ENCODE data around the gene ANG.
"Not testable (repeated sequence)": the region's sequence is repeated elsewhere in the genome, so short reads cannot be mapped to it uniquely, and the experiment has no call there.

Gene ANG

GRCh38 chr14:20726531-20726930 is 38.0 kb downstream of the ANG start:
- DNase-seq (ENCODE audit: low spot score) = no peak
- TF ChIP-seq CTCF (IDR thresholded peaks at IDR 0.05) = no peak
- H3K4me3 ChIP-seq = no peak overlapping the region
- H3K27ac ChIP-seq = peak overlapping the region in 1 of 2 donors; percentile 34

GRCh38 chr14:20730891-20731290 is 42.3 kb downstream of the ANG start:
- TF ChIP-seq CTCF (IDR thresholded peaks at IDR 0.05) = no peak
- DNase-seq (ENCODE audit: low spot score) = no peak
- Histone ChIP-seq H3K4me3 (no peak overlapping the region), H3K27ac (no peak overlapping the region)

GRCh38 chr14:20732477-20732876 is 43.9 kb downstream of the ANG start:
- TF ChIP-seq CTCF (IDR thresholded peaks at IDR 0.05) = no peak
- H3K4me3 ChIP-seq = no peak overlapping the region
- H3K27ac ChIP-seq = peak overlapping the region in 1 of 2 donors; percentile 37
- no peak for DNase-seq (ENCODE audit: low spot score)

- DNase-seq (ENCODE audit: low spot score) = no peak
- no peak overlapping the region for H3K4me3 ChIP-seq
- TF ChIP-seq CTCF (IDR thresholded peaks at IDR 0.05) = no peak
- H3K27ac ChIP-seq = peak overlapping the region in 1 of 2 donors; percentile 37
These were observed 44.5 kb downstream of the ANG start for GRCh38 chr14:20732979-20733635.

- DNase-seq (ENCODE audit: low spot score) = no peak
- TF ChIP-seq CTCF (IDR thresholded peaks at IDR 0.05) = no peak
- no peak overlapping the region for H3K27ac ChIP-seq
- H3K4me3 ChIP-seq = no peak overlapping the region
These were observed 45.3 kb downstream of the ANG start for GRCh38 chr14:20733684-20734429.

- no peak overlapping the region for H3K27ac ChIP-seq
- no peak for DNase-seq (ENCODE audit: low spot score)
- no peak overlapping the region for H3K4me3 ChIP-seq
- TF ChIP-seq CTCF (IDR thresholded peaks at IDR 0.05) = no peak
These were observed 45.9 kb downstream of the ANG start for GRCh38 chr14:20734430-20734806.

- not testable (repeated sequence) for H3K4me3 ChIP-seq; DNase-seq (ENCODE audit: low spot score); H3K27ac ChIP-seq
These were observed 49.7 kb downstream of the ANG start for GRCh38 chr14:20738292-20738691.

All from coronary artery (tissue), 2 donors.